Kidney epithelial cell (primary cell): ENCODE data around the gene SP4. TPM values are rescaled to one million over a fixed set of nuclear protein-coding genes. Genes with fewer than 3 reads are reported as not detected.

ENCODE experiments used
- DNase-seq: peaks from one replicate; pipeline ENCODE4 v3.0.0-alpha.2; 2010; ENCODE audit warnings: low read depth
- H3K27me3 ChIP-seq: 2 replicates; pipeline ENCODE4 v1.6.0; 2011; ENCODE audit warnings: low read length; ENCODE audit not compliant: control insufficient read depth, insufficient read depth
- H3K36me3 ChIP-seq: 2 replicates; pipeline ENCODE4 v1.5.1; 2011; ENCODE audit warnings: low read length; ENCODE audit not compliant: control insufficient read depth, insufficient read depth
- H3K4me3 ChIP-seq: 2 replicates; pipeline ENCODE4 v1.5.1; 2011; ENCODE audit warnings: low read depth, mild to moderate bottlenecking, control low read depth, low read length
- CTCF ChIP-seq: IDR thresholded peaks from 2 replicates; pipeline ENCODE4 v1.5.1; 2011; ENCODE audit warnings: mild to moderate bottlenecking, moderate library complexity, low read length, control low read depth, inconsistent platforms; ENCODE audit not compliant: insufficient read depth, poor library complexity, severe bottlenecking
- total RNA-seq: library from RNA; depleted of rRNA; stranded (reverse); fragments of >200 nt; gene quantifications from 2 replicates; pipeline ENCODE4 v1.2.3, GENCODE V29; 2015

SP4 gene
- total RNA-seq, 1 donor from 2014 or later: 14.2 TPM

GRCh38 chr7:21547501-21547900 lies 119.6 kb downstream of the SP4 start:
- no peak for DNase-seq
- no peaks in the 10 kb centered on the region for H3K36me3 ChIP-seq
- H3K4me3 ChIP-seq: no peak overlapping the region
- no peak for TF ChIP-seq CTCF
- peaks cover 19% of the 10 kb centered on the region for H3K27me3 ChIP-seq

- no peak overlapping the region for H3K4me3 ChIP-seq
- H3K36me3 ChIP-seq: no peaks in the 10 kb centered on the region
- no peak for TF ChIP-seq CTCF
- no peak for DNase-seq
- H3K27me3 ChIP-seq: peaks cover 9% of the 10 kb centered on the region
Measured at GRCh38 chr7:21548491-21548890, 120.6 kb downstream of the SP4 start.

- Histone ChIP-seq H3K27me3 (no peaks in the 10 kb centered on the region), H3K36me3 (no peaks in the 10 kb centered on the region), H3K4me3 (no peak overlapping the region)
- TF ChIP-seq CTCF: no peak
- no peak for DNase-seq
Measured at GRCh38 chr7:21550076-21550475, 122.2 kb downstream of the SP4 start.

GRCh38 chr7:21550821-21551531 lies 123.1 kb downstream of the SP4 start:
- TF ChIP-seq CTCF: no peak
- H3K4me3 ChIP-seq: no peak overlapping the region
- DNase-seq: no peak
- no peaks in the 10 kb centered on the region for H3K27me3 ChIP-seq
- H3K36me3 ChIP-seq: no peaks in the 10 kb centered on the region

GRCh38 chr7:21562385-21562784 lies 134.5 kb downstream of the SP4 start:
- no peak for DNase-seq
- Histone ChIP-seq H3K4me3 (no peak overlapping the region), H3K36me3 (no peaks in the 10 kb centered on the region), H3K27me3 (no peaks in the 10 kb centered on the region)
- TF ChIP-seq CTCF: no peak

Other genes starting within 250 kb of the SP4 start
- gene DNAH11, start 115.0 kb downstream of the SP4 start, total RNA-seq: not detected in 2 replicates